NCI-H146 (cell line): ENCODE measurements around the gene UBE2D3.

Source experiments
- DNase-seq: peaks from one replicate; lab custom pipeline; 2025; lab: John Stamatoyannopoulos, UW

The UBE2D3 gene

DNA sequence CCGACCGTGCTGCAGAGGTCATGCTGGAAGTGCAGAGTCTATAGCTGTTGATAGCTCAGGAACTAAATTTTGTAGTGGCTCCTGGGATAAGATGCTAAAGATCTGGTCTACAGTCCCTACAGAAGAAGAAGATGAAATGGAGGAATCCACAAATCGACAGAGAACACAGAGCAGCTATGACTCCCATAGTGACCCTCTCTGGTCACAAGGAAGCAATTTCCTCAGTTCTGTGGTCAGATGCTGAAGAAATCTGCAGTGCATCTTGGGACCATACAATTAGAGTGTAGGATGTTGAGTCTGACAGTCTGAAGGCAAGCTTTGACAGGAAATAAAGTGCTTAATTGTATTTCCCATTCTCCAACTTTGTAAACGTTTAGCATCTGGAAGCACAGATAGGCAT lies 75.4 kb downstream of the UBE2D3 start:
- DNase-seq: no peak
